H1 (cell line): ENCODE data around the gene AIMP1.

Source experiments
- ASH2L ChIP-seq: fragments of 200-600, 300-600 bp; sonication (generic); IDR thresholded peaks from one replicate; pipeline ENCODE4 v1.7.1; 2017; ENCODE audit warnings: low read length
- CEBPB ChIP-seq: IDR thresholded peaks from 2 replicates; pipeline ENCODE4 v1.6.1; 2012; ENCODE audit warnings: low read depth, low read length
- CREB1 ChIP-seq: IDR thresholded peaks from 2 replicates; pipeline ENCODE4 v1.6.1; 2012; ENCODE audit warnings: inconsistent platforms
- EGR1 ChIP-seq: IDR thresholded peaks from 2 replicates; pipeline ENCODE4 v1.6.1; 2011; ENCODE audit warnings: low read depth, low read length, borderline replicate concordance
- EP300 ChIP-seq, 2 experiments: IDR thresholded peaks; 1 replicate in 1 of 2; 2 replicates in 1 of 2; pipeline ENCODE4 v1.6.1; 2011 to 2012; ENCODE audit warnings: low read depth in 2 of 2, low read length in 2 of 2, mild to moderate bottlenecking in 2 of 2, borderline replicate concordance in 1 of 2, inconsistent platforms in 1 of 2, moderate library complexity in 1 of 2
- GABPA ChIP-seq: IDR thresholded peaks from 2 replicates; pipeline ENCODE4 v1.6.1; 2011; ENCODE audit warnings: mild to moderate bottlenecking, low read length, moderate library complexity, borderline replicate concordance; ENCODE audit not compliant: insufficient read depth
- KDM1A ChIP-seq: fragments of 200-600, 300-600 bp; sonication (generic); IDR thresholded peaks from 2 replicates; pipeline ENCODE4 v1.7.1; 2016; ENCODE audit warnings: mild to moderate bottlenecking, low read length, borderline replicate concordance
- POLR2A ChIP-seq, 2 experiments: IDR thresholded peaks; 1 replicate in 1 of 2; 2 replicates in 1 of 2; pipeline ENCODE4 v1.6.1; 2011; ENCODE audit warnings: low read depth in 2 of 2, low read length in 2 of 2, mild to moderate bottlenecking in 2 of 2; ENCODE audit errors: control extremely low read depth in 1 of 2
- RFX5 ChIP-seq: IDR thresholded peaks from 2 replicates; pipeline ENCODE4 v1.6.1; 2011; ENCODE audit warnings: low read depth, low read length, improper control_type of control experiment, borderline replicate concordance
- SIX5 ChIP-seq: IDR thresholded peaks from 2 replicates; pipeline ENCODE4 v1.6.1; 2011; ENCODE audit warnings: mild to moderate bottlenecking, low read depth, low read length
- SP1 ChIP-seq: IDR thresholded peaks from 2 replicates; pipeline ENCODE4 v1.6.1; 2011; ENCODE audit warnings: low read depth, low read length
- TCF12 ChIP-seq: IDR thresholded peaks from 2 replicates; pipeline ENCODE4 v1.6.1; 2011; ENCODE audit warnings: low read depth, mild to moderate bottlenecking, low read length
- TF ChIP-seq, protein P1 (sequence below), 3 experiments: IDR thresholded peaks; 1 replicate in 2 of 3; 2 replicates in 1 of 3; pipeline versions ENCODE4 v1.5.1 to v1.6.1; 2011; ENCODE audit warnings: low read length in 3 of 3, mild to moderate bottlenecking in 3 of 3, inconsistent platforms in 2 of 3, low read depth in 1 of 3, moderate library complexity in 1 of 3; ENCODE audit not compliant: insufficient read depth in 1 of 3; ENCODE audit errors: control extremely low read depth in 1 of 3

- TF ChIP-seq POLR2A (IDR thresholded peaks at IDR 0.05; ENCODE audit: control extremely low read depth in 1 of 2, low read depth in 2 of 2, low read length in 2 of 2) (no peak), EP300 (IDR thresholded peaks at IDR 0.05; ENCODE audit: borderline replicate concordance in 1 of 2, low read depth in 2 of 2, low read length in 2 of 2) (no peak), CEBPB (no peak), TCF12 (no peak), GABPA (no peak), ASH2L (no peak), SP1 (no peak), EGR1 (no peak), KDM1A (no peak), CREB1 (no peak), RFX5 (no peak), SIX5 (no peak)
- TF ChIP-seq, protein P1, sequence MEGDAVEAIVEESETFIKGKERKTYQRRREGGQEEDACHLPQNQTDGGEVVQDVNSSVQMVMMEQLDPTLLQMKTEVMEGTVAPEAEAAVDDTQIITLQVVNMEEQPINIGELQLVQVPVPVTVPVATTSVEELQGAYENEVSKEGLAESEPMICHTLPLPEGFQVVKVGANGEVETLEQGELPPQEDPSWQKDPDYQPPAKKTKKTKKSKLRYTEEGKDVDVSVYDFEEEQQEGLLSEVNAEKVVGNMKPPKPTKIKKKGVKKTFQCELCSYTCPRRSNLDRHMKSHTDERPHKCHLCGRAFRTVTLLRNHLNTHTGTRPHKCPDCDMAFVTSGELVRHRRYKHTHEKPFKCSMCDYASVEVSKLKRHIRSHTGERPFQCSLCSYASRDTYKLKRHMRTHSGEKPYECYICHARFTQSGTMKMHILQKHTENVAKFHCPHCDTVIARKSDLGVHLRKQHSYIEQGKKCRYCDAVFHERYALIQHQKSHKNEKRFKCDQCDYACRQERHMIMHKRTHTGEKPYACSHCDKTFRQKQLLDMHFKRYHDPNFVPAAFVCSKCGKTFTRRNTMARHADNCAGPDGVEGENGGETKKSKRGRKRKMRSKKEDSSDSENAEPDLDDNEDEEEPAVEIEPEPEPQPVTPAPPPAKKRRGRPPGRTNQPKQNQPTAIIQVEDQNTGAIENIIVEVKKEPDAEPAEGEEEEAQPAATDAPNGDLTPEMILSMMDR (IDR thresholded peaks at IDR 0.05; ENCODE audit: control extremely low read depth in 1 of 3, insufficient read depth in 1 of 3, low read depth in 1 of 3, low read length in 3 of 3), result no peak
These were observed 22.3 kb upstream of the AIMP1 start for GRCh38 chr4:106294062-106294461.
